Calu3 (cell line): ENCODE data around the gene PRSS2. TPM values are rescaled to one million over a fixed set of nuclear protein-coding genes. Genes with fewer than 3 reads are reported as not detected.
A peak's percentile ranks its signal among the peaks of the same experiment; 100 is the strongest.

Experiments used
- BruUV-seq: library from RNA; stranded (reverse); fragments of 400-500 nt; replicated peaks from 2 replicates; lab custom pipeline; 2021; lab: Mats Ljungman, UMichigan
- CTCF ChIA-PET: fragments of 300-600 bp; sonication (Branson Sonifier 250); formaldehyde crosslinking; loops from one replicate; lab custom pipeline; 2022; ENCODE audit warnings: antibody characterized with exemption; lab: Charles Lee
- DNase-seq: peaks from one replicate; pipeline ENCODE4 v3.0.0; 2022
- H3K27ac Mint-ChIP-seq: one replicate; pipeline ENCODE4 v1.8.0; 2022; ENCODE audit warnings: mixed read lengths; ENCODE audit not compliant: unreplicated experiment
- H3K27me3 Mint-ChIP-seq: one replicate; pipeline ENCODE4 v1.8.0; 2022; ENCODE audit warnings: mixed read lengths; ENCODE audit not compliant: unreplicated experiment
- H3K36me3 Mint-ChIP-seq: one replicate; pipeline ENCODE4 v1.8.0; 2022; ENCODE audit warnings: mild to moderate bottlenecking, moderate library complexity, mixed read lengths; ENCODE audit not compliant: insufficient read depth, unreplicated experiment
- H3K4me1 Mint-ChIP-seq: one replicate; pipeline ENCODE4 v1.8.0; 2022; ENCODE audit warnings: mild to moderate bottlenecking, low read depth, mixed read lengths; ENCODE audit not compliant: unreplicated experiment
- H3K4me3 Mint-ChIP-seq: one replicate; pipeline ENCODE4 v1.8.0; 2022; ENCODE audit warnings: mild to moderate bottlenecking, low read depth, moderate library complexity, mixed read lengths; ENCODE audit not compliant: unreplicated experiment
- H3K9me3 Mint-ChIP-seq: one replicate; pipeline ENCODE4 v1.8.0; 2022; ENCODE audit warnings: low read depth, mixed read lengths; ENCODE audit not compliant: unreplicated experiment
- intact Hi-C: fragments of 100-400 bp; cut with micrococcal nuclease; formaldehyde crosslinking; loops from one replicate; pipeline ENCODE4 v1.10.0; 2022; ENCODE audit not compliant: unreplicated experiment
- total RNA-seq: library from RNA; stranded (reverse); gene quantifications from 2 replicates; pipeline ENCODE4 v1.2.3, GENCODE V29; 2022
- TF ChIP-seq, protein P1 (sequence below): fragments of 200-600 bp; IDR thresholded peaks from one replicate; pipeline ENCODE4 v1.8.0; 2022; ENCODE audit warnings: antibody characterized with exemption; ENCODE audit not compliant: unreplicated experiment

The PRSS2 gene
- total RNA-seq, 1 experiment from 2014 or later = 0.64 TPM

DNA sequence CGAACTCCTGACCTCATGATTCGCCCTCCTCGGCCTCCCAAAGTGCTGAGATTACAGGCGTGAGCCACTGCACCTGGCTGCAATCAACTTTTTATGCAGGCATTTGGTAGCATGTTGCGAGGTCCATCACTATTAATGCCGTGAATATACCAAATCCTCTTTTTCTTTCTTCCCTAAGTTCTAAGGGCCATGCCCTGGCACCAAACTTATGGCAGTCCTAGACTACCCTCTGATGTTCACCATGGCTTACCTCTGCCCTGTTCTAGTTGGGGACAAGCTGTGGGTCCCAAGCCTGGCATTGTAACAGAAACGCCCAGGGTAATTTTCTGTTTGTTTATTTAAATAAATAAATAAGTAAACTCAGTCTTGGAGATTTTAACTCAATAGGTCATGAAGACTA lies 13.3 kb downstream of the PRSS2 start:
- DNase-seq = peak; percentile 18
- H3K4me1 Mint-ChIP-seq = peaks cover 12% of the 10 kb centered on the region
- TF ChIP-seq, protein P1, sequence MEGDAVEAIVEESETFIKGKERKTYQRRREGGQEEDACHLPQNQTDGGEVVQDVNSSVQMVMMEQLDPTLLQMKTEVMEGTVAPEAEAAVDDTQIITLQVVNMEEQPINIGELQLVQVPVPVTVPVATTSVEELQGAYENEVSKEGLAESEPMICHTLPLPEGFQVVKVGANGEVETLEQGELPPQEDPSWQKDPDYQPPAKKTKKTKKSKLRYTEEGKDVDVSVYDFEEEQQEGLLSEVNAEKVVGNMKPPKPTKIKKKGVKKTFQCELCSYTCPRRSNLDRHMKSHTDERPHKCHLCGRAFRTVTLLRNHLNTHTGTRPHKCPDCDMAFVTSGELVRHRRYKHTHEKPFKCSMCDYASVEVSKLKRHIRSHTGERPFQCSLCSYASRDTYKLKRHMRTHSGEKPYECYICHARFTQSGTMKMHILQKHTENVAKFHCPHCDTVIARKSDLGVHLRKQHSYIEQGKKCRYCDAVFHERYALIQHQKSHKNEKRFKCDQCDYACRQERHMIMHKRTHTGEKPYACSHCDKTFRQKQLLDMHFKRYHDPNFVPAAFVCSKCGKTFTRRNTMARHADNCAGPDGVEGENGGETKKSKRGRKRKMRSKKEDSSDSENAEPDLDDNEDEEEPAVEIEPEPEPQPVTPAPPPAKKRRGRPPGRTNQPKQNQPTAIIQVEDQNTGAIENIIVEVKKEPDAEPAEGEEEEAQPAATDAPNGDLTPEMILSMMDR = no peak
- peaks cover 4% of the 10 kb centered on the region for H3K36me3 Mint-ChIP-seq
- CTCF ChIA-PET = interaction anchor here (0.9 to 2.9 kb wide), 7 partner anchors 24 to 249 kb away, joined by 3 to 62 read pairs (median 10); no protein-coding TSS in a partner anchor
- no TSS peak for BruUV-seq
- H3K9me3 Mint-ChIP-seq = no peaks in the 10 kb centered on the region
- peaks cover 37% of the 10 kb centered on the region for H3K27me3 Mint-ChIP-seq
- H3K27ac Mint-ChIP-seq = no peak overlapping the region
- H3K4me3 Mint-ChIP-seq = no peak overlapping the region
- intact Hi-C loops = no loop called here

DNA sequence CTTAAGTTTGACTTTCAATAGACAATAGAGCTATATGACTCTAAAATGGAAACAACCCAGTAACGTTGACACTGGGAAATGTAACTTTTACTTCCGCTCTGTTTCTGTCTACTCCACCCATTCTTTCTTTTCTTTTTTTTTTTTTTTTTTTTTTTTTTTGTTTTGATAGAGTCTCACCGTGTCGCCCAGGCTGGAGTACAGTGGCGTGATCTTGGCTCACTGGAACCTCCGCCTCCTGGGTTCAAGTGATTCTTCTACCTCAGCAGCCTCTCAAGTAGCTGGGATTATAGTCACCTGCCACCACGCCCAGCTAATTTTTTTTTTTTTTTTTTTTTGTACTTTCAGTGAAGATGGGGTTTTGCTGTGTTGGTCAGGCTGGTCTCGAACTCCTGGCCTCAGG lies 13.9 kb downstream of the PRSS2 start:
- peaks cover 37% of the 10 kb centered on the region for H3K27me3 Mint-ChIP-seq
- H3K4me3 Mint-ChIP-seq = no peak overlapping the region
- CTCF ChIA-PET = interaction anchor here (0.6 to 2.9 kb wide), 7 partner anchors 23 to 250 kb away, joined by 3 to 62 read pairs (median 5); no protein-coding TSS in a partner anchor
- DNase-seq = no peak
- TF ChIP-seq, protein P1 = no peak
- H3K4me1 Mint-ChIP-seq = peaks cover 12% of the 10 kb centered on the region
- intact Hi-C loops = no loop called here
- H3K27ac Mint-ChIP-seq = no peak overlapping the region
- peaks cover 4% of the 10 kb centered on the region for H3K36me3 Mint-ChIP-seq
- H3K9me3 Mint-ChIP-seq = no peaks in the 10 kb centered on the region
- BruUV-seq = no TSS peak

DNA sequence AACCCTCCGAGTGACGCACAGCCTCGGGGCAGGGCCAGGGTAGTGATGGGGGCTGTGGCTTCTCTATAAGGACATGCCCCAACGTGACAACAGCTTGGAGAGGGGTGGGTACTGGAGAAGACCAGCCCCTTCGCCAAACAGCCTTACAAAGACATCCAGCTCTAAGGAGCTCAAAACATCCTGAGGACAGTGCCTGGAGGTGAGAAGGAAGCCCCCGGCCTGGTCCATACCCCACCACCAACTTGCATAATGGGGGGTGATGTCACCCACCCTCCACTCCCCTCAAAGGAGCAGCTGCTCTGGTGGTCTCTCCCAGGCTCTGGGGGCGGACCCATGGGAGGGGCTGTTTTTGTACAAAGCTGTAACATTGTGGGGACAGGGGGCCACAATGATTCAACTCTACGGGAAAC lies 15.1 kb downstream of the PRSS2 start:
- intact Hi-C loops = no loop called here
- TF ChIP-seq, protein P1 = no peak
- DNase-seq = no peak
- H3K27me3 Mint-ChIP-seq = peaks cover 37% of the 10 kb centered on the region
- CTCF ChIA-PET = interaction anchor here (0.6 to 1.7 kb wide), 2 partner anchors 22 to 25 kb away, joined by 3 to 5 read pairs; no protein-coding TSS in a partner anchor
- H3K4me3 Mint-ChIP-seq = no peak overlapping the region
- no TSS peak for BruUV-seq
- H3K36me3 Mint-ChIP-seq = peaks cover 4% of the 10 kb centered on the region
- peaks cover 12% of the 10 kb centered on the region for H3K4me1 Mint-ChIP-seq
- H3K27ac Mint-ChIP-seq = no peak overlapping the region
- no peaks in the 10 kb centered on the region for H3K9me3 Mint-ChIP-seq

DNA sequence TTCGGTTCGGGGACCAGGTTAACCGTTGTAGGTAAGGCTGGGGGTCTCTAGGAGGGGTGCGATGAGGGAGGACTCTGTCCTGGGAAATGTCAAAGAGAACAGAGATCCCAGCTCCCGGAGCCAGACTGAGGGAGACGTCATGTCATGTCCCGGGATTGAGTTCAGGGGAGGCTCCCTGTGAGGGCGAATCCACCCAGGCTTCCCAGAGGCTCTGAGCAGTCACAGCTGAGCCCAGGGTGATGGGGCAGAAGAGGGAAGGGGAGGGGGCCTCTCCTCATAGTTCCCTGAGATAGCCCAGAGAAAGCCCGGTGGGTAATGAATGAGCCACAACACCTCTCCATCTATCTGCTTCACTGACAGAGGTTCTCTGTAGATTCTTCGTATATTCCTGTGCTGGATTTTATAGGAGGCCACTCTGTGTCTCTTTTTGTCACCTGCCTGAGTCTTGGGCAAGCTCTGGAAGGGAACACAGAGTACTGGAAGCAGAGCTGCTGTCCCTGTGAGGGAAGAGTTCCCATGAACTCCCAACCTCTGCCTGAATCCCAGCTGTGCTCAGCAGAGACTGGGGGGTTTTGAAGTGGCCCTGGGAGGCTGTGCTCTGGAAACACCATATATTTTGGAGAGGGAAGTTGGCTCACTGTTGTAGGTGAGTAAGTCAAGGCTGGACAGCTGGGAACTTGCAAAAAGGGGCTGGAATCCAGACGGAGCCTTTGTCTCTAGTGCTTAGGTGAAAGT lies 16.4 kb downstream of the PRSS2 start:
- no TSS peak for BruUV-seq
- Mint-ChIP-seq H3K4me1 (peaks cover 12% of the 10 kb centered on the region), H3K4me3 (no peak overlapping the region), H3K9me3 (no peaks in the 10 kb centered on the region), H3K27ac (no peak overlapping the region), H3K27me3 (peaks cover 38% of the 10 kb centered on the region), H3K36me3 (peaks cover 4% of the 10 kb centered on the region)
- TF ChIP-seq, protein P1 = no peak
- DNase-seq = no peak
- CTCF ChIA-PET = interaction anchor here (1.4 kb wide), 1 partner anchor 24 kb away, joined by 6 read pairs; no protein-coding TSS in a partner anchor
- intact Hi-C loops = no loop called here
